K562 (cell line): ENCODE measurements around the gene GEMIN8. TPM values are rescaled to one million over a fixed set of nuclear protein-coding genes. Genes with fewer than 3 reads are reported as not detected.

Experiments
- ATAC-seq: fragments of 200-7000 bp; cut with Tn5 transposase; 3 replicates; pipeline ENCODE4 v1.9.1; 2020; ENCODE audit warnings: moderate library complexity
- BruUV-seq: library from RNA; stranded (reverse); fragments of 400-500 nt; replicated peaks from 2 replicates; lab custom pipeline; 2021; lab: Mats Ljungman, UMichigan
- CTCF ChIA-PET: fragments of 300-600 bp; formaldehyde crosslinking; extraction: SDS; loops from one replicate; lab custom pipeline; 2021; ENCODE audit warnings: low intra/inter-chr PET ratio; lab: Yijun Ruan, JAX
- POLR2A ChIA-PET: fragments of 300-600, 350-650 bp; sonication (Branson Sonifier 250); formaldehyde crosslinking; extraction: SDS; loops from one replicate; lab custom pipeline; 2021; ENCODE audit warnings: antibody characterized with exemption, inconsistent platforms; lab: Yijun Ruan, JAX
- DNase-seq, 4 experiments: peaks; one replicate each; pipeline versions ENCODE4 v3.0.0 to v3.0.0-alpha.2; 2011 to 2018; ENCODE audit warnings: low spot score in 3 of 4, mixed read lengths in 3 of 4; ENCODE audit errors: extremely low read depth in 1 of 4
- FAIRE-seq: peaks from 2 replicates; lab custom pipeline; 2011; peaks lifted over from hg19 to GRCh38; lab: Jason Lieb, UNC
- H2AFZ ChIP-seq: 2 replicates; pipeline ENCODE4 v1.6.0; 2011; ENCODE audit warnings: low read depth, low read length, control low read depth, inconsistent platforms
- H3K27ac ChIP-seq: fragments of 200-600 bp; 3 replicates; pipeline ENCODE4 v1.8.0; 2011; ENCODE audit warnings: low read depth, mild to moderate bottlenecking, control low read depth, inconsistent platforms, low read length, moderate library complexity, mixed read lengths; ENCODE audit errors: extremely low read depth
- H3K27me3 ChIP-seq, 2 experiments: fragments of 300-600 bp in 1 of 2; 2 replicates in 1 of 2; 3 replicates in 1 of 2; pipeline versions ENCODE4 v1.6.0 to v1.8.0; 2011; ENCODE audit warnings: inconsistent platforms in 2 of 2, low read length in 2 of 2, mild to moderate bottlenecking in 1 of 2, mixed read lengths in 1 of 2, moderate library complexity in 1 of 2; ENCODE audit not compliant: control insufficient read depth in 2 of 2, insufficient read depth in 2 of 2
- H3K36me3 ChIP-seq: fragments of 300-600 bp; 3 replicates; pipeline ENCODE4 v1.8.0; 2011; ENCODE audit warnings: mild to moderate bottlenecking, low read length, inconsistent platforms; ENCODE audit not compliant: control insufficient read depth, insufficient read depth
- H3K4me1 ChIP-seq, 2 experiments: fragments of 200-600 bp in 1 of 2; replicated peaks in 1 of 2; 2 replicates in 1 of 2; 3 replicates in 1 of 2; pipeline versions ENCODE4 v1.5.1 to v1.8.0; 2011; ENCODE audit warnings: inconsistent platforms in 2 of 2, low read length in 2 of 2, mild to moderate bottlenecking in 1 of 2, mixed read lengths in 1 of 2, moderate library complexity in 1 of 2; ENCODE audit not compliant: control insufficient read depth in 2 of 2, insufficient read depth in 2 of 2
- H3K4me2 ChIP-seq: 2 replicates; pipeline ENCODE4 v1.6.1; 2011; ENCODE audit warnings: low read length, control low read depth, inconsistent platforms, mixed read lengths; ENCODE audit not compliant: insufficient read depth
- H3K4me3 ChIP-seq: fragments of 200-600 bp; sonication (generic), shearing (Covaris generic); 2 replicates; pipeline ENCODE4 v1.5.1; 2016; ENCODE audit warnings: control low read depth, inconsistent platforms
- H3K79me2 ChIP-seq: fragments of 200-600 bp; 3 replicates; pipeline ENCODE4 v1.8.0; 2011; ENCODE audit warnings: low read length, inconsistent platforms; ENCODE audit not compliant: control insufficient read depth, insufficient read depth
- H3K9ac ChIP-seq, 2 experiments: 2 replicates each; pipeline versions ENCODE4 v1.6.0 to v1.6.1; 2011; ENCODE audit warnings: low read depth in 2 of 2, low read length in 2 of 2, control low read depth in 1 of 2, inconsistent platforms in 1 of 2, mild to moderate bottlenecking in 1 of 2, mixed read lengths in 1 of 2; ENCODE audit not compliant: insufficient read depth in 1 of 2
- H3K9me1 ChIP-seq: one replicate; pipeline ENCODE4 v1.6.0; 2011; ENCODE audit warnings: inconsistent platforms, mild to moderate bottlenecking, low read length, moderate library complexity; ENCODE audit not compliant: control insufficient read depth, insufficient read depth
- H3K9me3 ChIP-seq: replicated peaks from 2 replicates; pipeline ENCODE4 v1.5.1; 2011; ENCODE audit warnings: low read depth, low read length, inconsistent platforms; ENCODE audit not compliant: control insufficient read depth, insufficient read depth
- H4K20me1 ChIP-seq: replicated peaks from 2 replicates; pipeline ENCODE4 v1.6.1; 2011; ENCODE audit warnings: low read length, inconsistent platforms, mixed read lengths; ENCODE audit not compliant: control insufficient read depth, insufficient read depth
- ARHGAP35 ChIP-seq: fragments of 450-650 bp; IDR thresholded peaks from 2 replicates; pipeline ENCODE4 v1.6.1; 2018; ENCODE audit not compliant: partially characterized antibody
- BRF1 ChIP-seq: IDR thresholded peaks from 3 replicates; pipeline ENCODE4 v1.6.1; 2011; ENCODE audit warnings: borderline replicate concordance, mild to moderate bottlenecking; ENCODE audit not compliant: insufficient read length; ENCODE audit errors: extremely low read depth
- DACH1 ChIP-seq: fragments of 450-650 bp; IDR thresholded peaks from 2 replicates; pipeline ENCODE4 v1.6.1; 2018; ENCODE audit not compliant: partially characterized antibody
- EHMT2 ChIP-seq: fragments of 450-650 bp; IDR thresholded peaks from 2 replicates; pipeline ENCODE4 v1.6.1; 2018; ENCODE audit warnings: antibody characterized with exemption
- FOXJ3 ChIP-seq: sonication (generic); formaldehyde crosslinking; IDR thresholded peaks from 2 replicates; pipeline ENCODE4 v1.4.0; 2020; ENCODE audit warnings: mild to moderate bottlenecking, missing genetic modification reagents
- HSF4 ChIP-seq: fragments of 250-450 bp; sonication (Bioruptor Pico); IDR thresholded peaks from 2 replicates; pipeline ENCODE4 v2.1.2; 2022; ENCODE audit warnings: mild to moderate bottlenecking, moderate library complexity, borderline replicate concordance
- NCOA1 ChIP-seq: fragments of 450-650 bp; IDR thresholded peaks from 2 replicates; pipeline ENCODE4 v1.6.1; 2016; ENCODE audit warnings: low read depth
- PHF20 ChIP-seq: fragments of 450-650 bp; IDR thresholded peaks from 2 replicates; pipeline ENCODE4 v1.6.1; 2018; ENCODE audit not compliant: partially characterized antibody
- PHTF2 ChIP-seq: fragments of 250-450 bp; sonication (Bioruptor Pico); IDR thresholded peaks from 2 replicates; pipeline ENCODE4 v1.5.0; 2021; ENCODE audit warnings: mild to moderate bottlenecking
- PPARD ChIP-seq: fragments of 250-450 bp; sonication (Bioruptor Pico); IDR thresholded peaks from 2 replicates; pipeline ENCODE4 v1.8.0; 2022; ENCODE audit warnings: inconsistent platforms, mild to moderate bottlenecking, moderate library complexity
- SREBF1 ChIP-seq: fragments of 150-350 bp; IDR thresholded peaks from 2 replicates; pipeline ENCODE4 v1.6.1; 2014; ENCODE audit warnings: antibody characterized with exemption, low read depth, low read length, borderline replicate concordance
- SRSF9 ChIP-seq: fragments of 200-400 bp; formaldehyde crosslinking; IDR thresholded peaks from 2 replicates; pipeline ENCODE4 v1.6.1; 2017; ENCODE audit warnings: low read depth, low read length, borderline replicate concordance
- TCFL5 ChIP-seq: fragments of 250-450 bp; sonication (Bioruptor Pico); conservative IDR thresholded peaks from 2 replicates; pipeline ENCODE4 v1.6.1; 2021; ENCODE audit warnings: mild to moderate bottlenecking, moderate library complexity, matching md5 sums
- TSC22D4 ChIP-seq: fragments of 450-650 bp; IDR thresholded peaks from 2 replicates; pipeline ENCODE4 v1.6.1; 2016; ENCODE audit warnings: missing genetic modification characterization, missing biosample characterization, control low read depth
- U2AF2 ChIP-seq: fragments of 200-400 bp; formaldehyde crosslinking; optimal IDR thresholded peaks from 2 replicates; pipeline ENCODE3; 2017; ENCODE audit warnings: low read depth, mild to moderate bottlenecking, low read length
- YBX1 ChIP-seq: fragments of 450-650 bp; IDR thresholded peaks from 2 replicates; pipeline ENCODE4 v1.7.1; 2016; ENCODE audit warnings: mild to moderate bottlenecking
- ZNF431 ChIP-seq: sonication (generic); formaldehyde crosslinking; IDR thresholded peaks from 2 replicates; pipeline ENCODE4 v1.8.0; 2022; ENCODE audit warnings: mild to moderate bottlenecking, missing genetic modification reagents
- WGBS: fragments of 100-300 bp; shearing (Covaris generic); methylation state at CpG from one replicate; pipeline ENCODE4 v1.1.6; 2016; ENCODE audit warnings: low coverage, mixed read lengths; ENCODE audit not compliant: insufficient coverage; ENCODE audit errors: missing lambda C conversion rate; 5-methylcytosine and 5-hydroxymethylcytosine counted together
- in situ Hi-C: fragments of 300-500 bp; cut with MboI; formaldehyde crosslinking; loops from 4 replicates; pipeline ENCODE4 v1.15.0; 2018; ENCODE audit warnings: inconsistent platforms, mixed read lengths
- intact Hi-C: fragments of 100-400 bp; cut with micrococcal nuclease; formaldehyde crosslinking; loops from 2 replicates; pipeline ENCODE4 v1.14.2; 2022
- polyA plus RNA-seq, 8 experiments: library from polyadenylated mRNA; depleted of rRNA in 4 of 8; stranded (reverse) in 5 of 8; unstranded in 3 of 8; fragments of >200 nt; fragmentation: Nextera tagmentation in 2 of 8; fragmentation: Illumina TruSeq in 1 of 8; extraction: Ambion mirVana in 2 of 8; extraction: Trizol in 1 of 8; gene quantifications; 2 replicates each; pipeline versions ENCODE4 v1.2.1 to v1.2.3, GENCODE V29; 2011 to 2014; ENCODE audit warnings: inconsistent platforms in 1 of 8, missing spikeins in 1 of 8
- total RNA-seq, 7 experiments: library from RNA; depleted of rRNA in 6 of 7; stranded (reverse); fragments of >200 nt in 6 of 7; fragmentation: Illumina TruSeq in 2 of 7; extraction: Trizol in 2 of 7; gene quantifications; 2 replicates each; pipeline versions ENCODE4 v1.2.1 to v1.2.3, GENCODE V29; 2011 to 2021; ENCODE audit warnings: low replicate concordance in 1 of 7
- TF ChIP-seq, protein P1 (sequence below): fragments of 250-450 bp; sonication (Bioruptor Pico); IDR thresholded peaks from 2 replicates; pipeline ENCODE4 v1.8.0; 2021; ENCODE audit warnings: moderate library complexity, mild to moderate bottlenecking, inconsistent platforms
- TF ChIP-seq, protein P2 (sequence below): fragments of 250-450 bp; sonication (Bioruptor Pico); IDR thresholded peaks from 2 replicates; pipeline ENCODE4 v1.5.0; 2020; ENCODE audit warnings: mild to moderate bottlenecking
- TF ChIP-seq, protein P3 (sequence below), 2 experiments: fragments of 450-650 bp in 1 of 2; sonication (generic) in 1 of 2; formaldehyde crosslinking in 1 of 2; IDR thresholded peaks in 1 of 2; conservative IDR thresholded peaks in 1 of 2; 2 replicates each; pipeline versions ENCODE4 v1.6.1 to v1.8.1; 2016 to 2023; ENCODE audit warnings: mild to moderate bottlenecking in 2 of 2, moderate library complexity in 2 of 2, inconsistent platforms in 1 of 2, missing genetic modification reagents in 1 of 2

Gene GEMIN8
- total and polyA plus RNA-seq, 9 of the 15 experiments (the other 6 are each of a cell fraction or from before 2014, with no cell fraction given), result 10.9 to 29.1 (median 16.9) TPM

DNA sequence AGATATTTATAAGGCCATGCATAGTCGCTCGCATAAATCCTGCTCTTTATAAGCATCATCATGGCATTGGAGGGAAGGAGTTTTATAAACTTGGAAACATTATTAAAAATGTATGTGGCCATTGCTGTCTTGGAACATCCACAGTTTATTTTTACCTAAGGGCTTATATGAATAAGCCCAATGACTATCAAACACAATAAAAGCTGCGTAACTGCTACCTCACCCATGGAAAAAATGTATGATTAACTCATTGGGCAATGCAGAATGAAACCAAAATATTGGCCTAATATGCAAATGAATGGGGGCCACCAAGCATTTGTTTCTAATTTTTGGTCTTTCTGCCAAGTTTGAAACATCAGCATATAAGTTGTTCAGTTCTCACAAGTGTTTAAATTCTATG is 19.1 kb downstream of the GEMIN8 start:
- Histone ChIP-seq H3K9me1 (no peaks in the 10 kb centered on the region), H2AFZ (no peak overlapping the region), H3K4me2 (no peak overlapping the region), H3K4me1 (no peaks in the 10 kb centered on the region), H3K4me3 (no peak overlapping the region), H3K36me3 (no peaks in the 10 kb centered on the region), H3K79me2 (no peaks in the 10 kb centered on the region), H3K9ac (no peak overlapping the region), H4K20me1 (no peaks in the 10 kb centered on the region), H3K27me3 (no peaks in the 10 kb centered on the region), H3K27ac (no peak overlapping the region), H3K9me3 (no peaks in the 10 kb centered on the region)
- intact Hi-C loops (no loop called here), in situ Hi-C loops (no loop called here)
- DNase-seq (no peak), FAIRE-seq (no peak), ATAC-seq (no peak)
- no peak for TF ChIP-seq ZNF431 (CRISPR knock-in tag)
- no peak for TF ChIP-seq PPARD
- TF ChIP-seq, protein P1, sequence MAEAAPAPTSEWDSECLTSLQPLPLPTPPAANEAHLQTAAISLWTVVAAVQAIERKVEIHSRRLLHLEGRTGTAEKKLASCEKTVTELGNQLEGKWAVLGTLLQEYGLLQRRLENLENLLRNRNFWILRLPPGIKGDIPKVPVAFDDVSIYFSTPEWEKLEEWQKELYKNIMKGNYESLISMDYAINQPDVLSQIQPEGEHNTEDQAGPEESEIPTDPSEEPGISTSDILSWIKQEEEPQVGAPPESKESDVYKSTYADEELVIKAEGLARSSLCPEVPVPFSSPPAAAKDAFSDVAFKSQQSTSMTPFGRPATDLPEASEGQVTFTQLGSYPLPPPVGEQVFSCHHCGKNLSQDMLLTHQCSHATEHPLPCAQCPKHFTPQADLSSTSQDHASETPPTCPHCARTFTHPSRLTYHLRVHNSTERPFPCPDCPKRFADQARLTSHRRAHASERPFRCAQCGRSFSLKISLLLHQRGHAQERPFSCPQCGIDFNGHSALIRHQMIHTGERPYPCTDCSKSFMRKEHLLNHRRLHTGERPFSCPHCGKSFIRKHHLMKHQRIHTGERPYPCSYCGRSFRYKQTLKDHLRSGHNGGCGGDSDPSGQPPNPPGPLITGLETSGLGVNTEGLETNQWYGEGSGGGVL (CRISPR knock-in tag), result no peak
- no peak for TF ChIP-seq TSC22D4 (tag)
- no peak for TF ChIP-seq DACH1
- TF ChIP-seq, protein P2, sequence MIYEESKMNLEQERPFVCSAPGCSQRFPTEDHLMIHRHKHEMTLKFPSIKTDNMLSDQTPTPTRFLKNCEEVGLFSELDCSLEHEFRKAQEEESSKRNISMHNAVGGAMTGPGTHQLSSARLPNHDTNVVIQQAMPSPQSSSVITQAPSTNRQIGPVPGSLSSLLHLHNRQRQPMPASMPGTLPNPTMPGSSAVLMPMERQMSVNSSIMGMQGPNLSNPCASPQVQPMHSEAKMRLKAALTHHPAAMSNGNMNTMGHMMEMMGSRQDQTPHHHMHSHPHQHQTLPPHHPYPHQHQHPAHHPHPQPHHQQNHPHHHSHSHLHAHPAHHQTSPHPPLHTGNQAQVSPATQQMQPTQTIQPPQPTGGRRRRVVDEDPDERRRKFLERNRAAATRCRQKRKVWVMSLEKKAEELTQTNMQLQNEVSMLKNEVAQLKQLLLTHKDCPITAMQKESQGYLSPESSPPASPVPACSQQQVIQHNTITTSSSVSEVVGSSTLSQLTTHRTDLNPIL (CRISPR knock-in tag), result no peak
- no peak for TF ChIP-seq U2AF2
- no peak for TF ChIP-seq YBX1
- no peak for TF ChIP-seq SRSF9
- no peak for TF ChIP-seq BRF1
- TF ChIP-seq NCOA1, result no peak
- TF ChIP-seq SREBF1, result no peak
- no peak for TF ChIP-seq TCFL5 (CRISPR knock-in tag)
- TF ChIP-seq, protein P3, sequence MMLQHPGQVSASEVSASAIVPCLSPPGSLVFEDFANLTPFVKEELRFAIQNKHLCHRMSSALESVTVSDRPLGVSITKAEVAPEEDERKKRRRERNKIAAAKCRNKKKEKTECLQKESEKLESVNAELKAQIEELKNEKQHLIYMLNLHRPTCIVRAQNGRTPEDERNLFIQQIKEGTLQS (IDR thresholded peaks at IDR 0.05), result no peak
- TF ChIP-seq, protein P3 (CRISPR knock-in tag; conservative IDR thresholded peaks at IDR 0.05), result no peak
- no peak for TF ChIP-seq FOXJ3 (CRISPR knock-in tag)
- no peak for TF ChIP-seq EHMT2
- no peak for TF ChIP-seq PHTF2 (CRISPR knock-in tag)
- TF ChIP-seq ARHGAP35, result no peak
- TF ChIP-seq HSF4, result no peak
- no peak for TF ChIP-seq PHF20
- BruUV-seq, result no TSS peak
- 91% methylated on average over 3 of the region's 3 CpGs for WGBS
- CTCF ChIA-PET, result no interaction called here
- POLR2A ChIA-PET, result no interaction called here
